ELF-1 (cell line): Measurements from ENCODE around the gene KLHL14.

ENCODE experiments used
- DNase-seq: peaks from one replicate; pipeline ENCODE4 v3.0.0-alpha.2; 2016; ENCODE audit warnings: low read depth, low spot score

Gene KLHL14

GRCh38 chr18:32772581-32773381 is at the start of gene KLHL14:
Gene KLHL14, minus strand, starts transcription at chr18:32773023. Its CDS starts 2,432 bp downstream, at chr18:32770591.
- no peak for DNase-seq

GRCh38 chr18:32822197-32822596 is 49.4 kb upstream of the KLHL14 start:
- DNase-seq = no peak

GRCh38 chr18:32815881-32816280 is 43.1 kb upstream of the KLHL14 start:
- DNase-seq = no peak

DNA sequence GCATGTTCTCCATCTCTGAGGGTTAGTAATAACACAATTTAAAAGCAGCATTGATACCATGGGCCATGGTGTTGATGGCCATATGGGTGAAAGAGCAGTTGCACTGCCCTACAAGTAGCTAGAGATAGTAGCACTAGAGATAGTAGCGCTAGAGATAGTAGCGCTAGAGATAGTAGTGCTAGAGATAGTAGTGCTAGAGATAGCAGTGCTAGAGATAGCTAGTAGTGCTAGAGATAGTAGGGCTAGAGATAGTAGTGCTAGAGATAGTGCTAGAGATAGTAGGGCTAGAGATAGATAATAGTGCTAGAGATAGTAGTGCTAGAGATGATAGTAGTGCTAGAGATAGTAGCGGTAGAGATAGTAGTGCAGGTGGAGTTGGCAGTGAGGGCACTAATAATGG is 39.5 kb upstream of the KLHL14 start:
- no peak for DNase-seq

GRCh38 chr18:32810314-32810713 is 37.5 kb upstream of the KLHL14 start:
- DNase-seq = no peak

- DNase-seq = no peak
These were observed 32.5 kb upstream of the KLHL14 start for GRCh38 chr18:32805354-32805753.

DNA sequence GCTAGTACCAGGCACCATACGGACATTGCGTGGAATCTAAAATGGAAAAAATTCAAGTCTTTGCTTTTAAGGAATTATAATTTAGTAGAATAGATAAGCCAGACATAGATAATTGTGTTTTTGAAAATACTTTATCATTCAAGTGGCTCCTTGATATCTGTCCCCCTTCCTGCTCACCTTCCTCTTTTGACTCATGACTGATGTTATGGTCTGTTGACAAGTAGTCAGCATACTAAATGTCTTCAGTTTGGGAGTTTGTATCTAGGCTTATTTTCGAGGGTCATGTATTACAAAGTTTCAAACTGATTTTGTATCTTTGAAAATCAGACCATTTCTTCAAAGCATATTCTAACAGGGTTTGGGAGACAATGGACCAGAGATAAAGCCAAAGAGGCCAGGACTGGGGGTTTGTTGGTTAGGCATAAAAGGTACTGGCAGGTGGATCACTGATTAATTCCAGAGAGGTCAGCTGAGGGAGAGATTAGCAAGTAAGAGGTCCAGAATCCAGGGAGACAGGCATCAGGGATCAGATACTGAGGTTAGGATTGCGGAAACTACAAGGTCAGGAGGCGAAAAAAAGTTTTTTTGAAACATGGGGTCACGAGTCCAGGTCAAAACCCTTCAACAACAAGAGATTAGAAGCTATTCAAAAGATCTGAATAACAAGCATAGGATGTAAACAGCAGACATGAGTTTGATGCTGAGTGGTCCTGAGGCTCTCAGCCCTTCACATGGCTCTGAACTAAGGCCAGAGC is 31.5 kb upstream of the KLHL14 start:
- DNase-seq = no peak

GRCh38 chr18:32803568-32803967 is 30.7 kb upstream of the KLHL14 start:
- DNase-seq = no peak

- DNase-seq = no peak
These were observed 30.0 kb upstream of the KLHL14 start for GRCh38 chr18:32802591-32803451.

GRCh38 chr18:32801228-32801627 is 28.4 kb upstream of the KLHL14 start:
- DNase-seq = no peak

DNA sequence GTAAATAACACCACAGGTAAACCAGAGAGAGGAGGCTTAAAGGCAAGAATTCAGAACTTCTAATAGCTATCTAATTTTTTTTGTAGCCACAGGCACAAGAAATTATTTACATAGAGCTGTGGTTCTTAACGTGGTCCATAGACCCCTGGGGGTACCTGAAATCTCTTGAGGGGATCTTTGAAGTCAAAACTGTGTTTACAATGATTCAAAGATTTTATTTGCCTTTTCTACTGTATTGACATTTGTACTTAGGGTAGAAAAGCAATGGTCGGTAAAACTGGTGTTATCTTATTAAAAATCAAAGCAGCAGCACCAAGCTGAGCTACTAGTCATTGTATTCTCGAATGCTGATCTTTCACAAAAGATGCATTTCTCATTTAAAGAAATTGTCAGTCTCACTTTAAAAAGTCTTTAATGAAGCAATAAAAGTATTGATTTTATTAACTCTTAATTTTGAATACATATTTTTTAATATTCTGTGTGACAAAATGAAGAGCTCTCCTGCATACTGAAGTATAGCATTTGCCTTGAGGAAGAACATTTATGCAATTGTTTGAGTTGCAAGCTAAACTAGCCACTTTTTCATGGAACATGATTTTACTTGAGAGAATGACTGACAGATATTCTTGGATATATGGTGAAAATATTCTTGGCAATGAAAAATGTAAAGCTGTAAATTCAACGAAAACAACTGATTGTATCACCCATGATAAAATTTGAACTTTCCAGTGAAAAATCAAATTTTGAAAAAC is 25.6 kb upstream of the KLHL14 start:
- no peak for DNase-seq

- DNase-seq = peak; percentile 9
These were observed 21.8 kb upstream of the KLHL14 start for GRCh38 chr18:32794667-32795066.

- DNase-seq = no peak
These were observed 6.2 kb upstream of the KLHL14 start for GRCh38 chr18:32779010-32779409.

GRCh38 chr18:32777049-32777448 is 4.2 kb upstream of the KLHL14 start:
- no peak for DNase-seq

- no peak for DNase-seq
These were observed 3.7 kb upstream of the KLHL14 start for GRCh38 chr18:32776561-32776960.

DNA sequence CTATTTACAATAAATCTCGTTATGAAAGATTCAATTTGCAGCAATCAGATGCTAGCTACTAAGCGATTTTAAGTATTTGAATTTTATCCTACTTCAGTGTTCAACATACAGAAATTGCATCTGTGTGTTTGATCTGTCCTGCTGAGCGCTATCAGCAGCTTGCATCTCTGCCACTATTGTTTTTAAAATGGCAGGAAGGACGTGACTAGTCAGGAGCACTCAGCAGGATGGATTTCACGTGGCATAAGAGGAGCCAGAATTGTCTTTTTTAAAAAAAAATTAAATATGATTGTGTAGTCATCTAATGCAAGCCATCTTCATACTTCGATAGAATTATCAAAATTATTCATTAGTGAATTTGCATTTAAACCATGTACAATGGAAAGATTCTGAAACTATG is 2.8 kb upstream of the KLHL14 start:
- DNase-seq = no peak

DNA sequence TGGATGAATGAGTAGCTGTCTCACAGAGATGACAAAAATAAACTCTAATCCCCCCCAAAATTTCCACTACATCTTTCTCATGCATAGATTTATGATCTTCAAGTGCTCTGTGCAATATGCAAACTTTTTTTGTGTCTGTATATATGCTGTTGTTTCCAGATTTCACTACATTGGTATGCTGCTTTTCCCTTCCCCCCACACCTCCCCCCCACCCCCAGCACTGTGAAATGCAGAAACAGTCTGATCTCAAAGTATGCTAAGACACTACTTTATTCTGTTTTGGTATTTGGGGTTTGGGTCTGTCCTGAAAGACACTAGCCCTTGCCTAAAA is 524 bp upstream of the KLHL14 start:
- no peak for DNase-seq

DNA sequence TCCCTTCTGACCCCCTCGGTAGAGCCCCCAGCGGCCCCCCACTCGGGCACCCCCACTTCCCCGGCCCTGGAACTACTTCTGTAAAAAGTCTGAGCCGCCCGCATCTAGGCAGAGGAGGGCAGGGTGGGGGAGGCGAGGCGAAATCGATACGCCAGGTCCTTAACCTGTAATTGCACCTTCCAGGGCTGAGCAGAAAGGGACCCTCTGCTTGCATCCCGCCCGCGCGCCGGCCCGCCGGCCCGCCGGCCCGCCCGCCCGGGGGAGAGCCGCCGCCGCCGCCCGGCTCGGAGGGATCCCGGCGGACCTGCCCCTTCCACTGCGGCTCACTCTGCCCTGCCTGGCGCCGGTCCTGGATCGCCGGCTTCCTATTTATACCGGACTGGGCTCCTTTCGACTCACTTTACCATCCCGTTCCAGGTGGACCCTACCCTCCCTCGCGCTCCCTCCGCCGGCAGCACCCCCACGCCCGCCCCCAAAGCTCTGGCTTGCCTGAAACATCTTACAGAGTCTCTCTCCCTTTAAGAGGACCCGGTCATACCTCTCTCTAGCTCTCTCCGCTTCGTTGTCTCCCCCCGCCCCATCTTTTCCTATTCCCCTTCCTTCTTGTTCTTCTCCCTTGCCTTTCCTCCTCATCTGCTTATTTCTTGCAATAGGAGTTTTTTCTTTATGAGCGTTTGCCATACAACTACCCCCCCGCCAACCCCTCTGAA is 797 bp downstream of the KLHL14 start:
- DNase-seq = peak; percentile 29

DNA sequence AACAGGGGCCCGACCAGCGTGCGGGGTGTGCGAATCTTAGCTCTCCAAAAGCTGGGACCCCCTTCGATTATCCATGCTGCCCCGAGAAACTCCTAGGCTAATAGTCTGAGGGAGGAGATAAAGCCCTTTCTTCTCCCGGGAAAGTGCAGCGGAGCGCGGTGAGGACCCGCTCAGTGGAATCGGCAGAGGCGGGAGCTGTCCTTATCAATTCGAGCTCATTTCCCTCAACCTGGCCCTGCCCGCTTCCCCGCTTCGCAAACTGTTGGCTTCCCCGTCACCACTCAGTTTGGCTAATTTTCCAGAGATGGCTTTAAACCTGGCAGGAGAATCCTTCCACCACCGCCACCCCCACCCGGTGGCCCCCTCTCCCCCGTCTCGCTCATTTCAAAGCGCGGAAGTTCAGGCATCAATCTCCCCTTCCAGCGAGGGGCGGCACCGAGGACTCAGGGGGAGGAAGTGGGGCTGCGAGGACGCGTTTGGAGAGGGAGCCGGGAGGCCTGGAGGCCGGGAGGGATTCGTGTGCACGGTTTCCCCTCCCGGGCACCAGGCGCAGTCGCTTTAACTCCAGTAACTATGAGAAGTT is 1.6 kb downstream of the KLHL14 start:
- peak; percentile 37 for DNase-seq

DNA sequence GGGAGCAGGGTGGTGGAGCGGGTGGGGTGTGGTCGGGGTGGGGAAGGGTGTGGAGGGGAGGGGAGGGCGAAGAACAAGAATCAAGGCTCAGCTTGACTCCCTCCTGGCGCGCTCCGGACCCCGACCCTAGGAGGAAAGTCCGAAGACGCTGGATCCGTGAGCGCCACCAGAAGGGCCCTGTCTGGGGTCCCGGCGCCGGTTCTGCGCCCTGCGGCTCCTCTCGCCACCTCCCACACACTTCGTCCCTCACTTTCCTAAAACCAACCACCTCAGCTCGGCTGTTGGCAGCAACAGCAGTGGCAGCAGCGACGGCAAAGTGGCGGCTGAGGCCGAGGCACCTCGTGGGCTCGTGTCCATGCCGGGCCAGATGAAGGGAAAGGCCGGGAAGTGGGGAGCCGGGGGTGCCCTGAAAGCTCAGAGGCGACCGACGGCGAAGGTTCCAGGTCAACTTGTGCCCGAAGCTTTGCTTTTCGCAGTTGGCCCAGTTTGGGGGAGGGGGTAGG is 2.1 kb downstream of the KLHL14 start:
- no peak for DNase-seq
